Astrocyte of the cerebellum (primary cell): Measurements from ENCODE around the gene PRSS50.

ENCODE experiments used
- DNase-seq: peaks from one replicate; pipeline ENCODE4 v3.0.0-alpha.2; 2011; ENCODE audit warnings: low read depth
- H3K4me3 ChIP-seq: 2 replicates; pipeline ENCODE4 v1.5.1; 2011; ENCODE audit warnings: mild to moderate bottlenecking, low read depth, low read length, moderate library complexity
- CTCF ChIP-seq: IDR thresholded peaks from 2 replicates; pipeline ENCODE4 v1.5.1; 2012; ENCODE audit warnings: low read length, low read depth, moderate library complexity, mild to moderate bottlenecking; ENCODE audit errors: missing control alignments
- in situ Hi-C: cut with HindIII; loops from 2 replicates; pipeline ENCODE4 v1.10.0; 2017; ENCODE audit warnings: low sequenced_read_pairs

PRSS50 gene

GRCh38 chr3:46666453-46666845 lies 51.2 kb downstream of the PRSS50 start:
- in situ Hi-C loops = no loop called here
- TF ChIP-seq CTCF = no peak
- DNase-seq = no peak
- H3K4me3 ChIP-seq = no peak overlapping the region

- no peak for DNase-seq
- TF ChIP-seq CTCF = no peak
Observed at GRCh38 chr3:46665763-46666452, 51.8 kb downstream of the PRSS50 start.

GRCh38 chr3:46664971-46665762 lies 52.5 kb downstream of the PRSS50 start:
- no peak for TF ChIP-seq CTCF
- no peak overlapping the region for H3K4me3 ChIP-seq
- DNase-seq = no peak
- in situ Hi-C loops = no loop called here

More at GRCh38 chr3:46665763-46666452, 51.8 kb downstream of the PRSS50 start:
- in situ Hi-C loops = no loop called here
- no peak overlapping the region for H3K4me3 ChIP-seq

- no peak for DNase-seq
- in situ Hi-C loops = no loop called here
- no peak for TF ChIP-seq CTCF
- no peak overlapping the region for H3K4me3 ChIP-seq
Observed at GRCh38 chr3:46664188-46664970, 53.3 kb downstream of the PRSS50 start.

- no peak for TF ChIP-seq CTCF
- DNase-seq = no peak
- no peak overlapping the region for H3K4me3 ChIP-seq
- in situ Hi-C loops = no loop called here
Observed at GRCh38 chr3:46663591-46664135, 54.0 kb downstream of the PRSS50 start.
